GM12878 (cell line): ENCODE measurements around the gene PRKCZ. TPM values are rescaled to one million over a fixed set of nuclear protein-coding genes. Genes with fewer than 3 reads are reported as not detected.

Source experiments
- ATAC-seq: fragments of 200-7000 bp; cut with Tn5 transposase; 3 replicates; pipeline ENCODE4 v1.9.1; 2020; ENCODE audit warnings: mild to moderate bottlenecking, moderate library complexity
- BruUV-seq: library from RNA; stranded (reverse); fragments of 400-500 nt; replicated peaks from 2 replicates; lab custom pipeline; 2021; lab: Mats Ljungman, UMichigan
- CTCF ChIA-PET: fragments of 300-600 bp; sonication (Branson Sonifier 250); formaldehyde crosslinking; extraction: SDS; loops from one replicate; lab custom pipeline; 2021; ENCODE audit warnings: inconsistent platforms; lab: Yijun Ruan, JAX
- POLR2A ChIA-PET: fragments of 350-600 bp; formaldehyde crosslinking; extraction: SDS; loops from one replicate; lab custom pipeline; 2021; ENCODE audit warnings: inconsistent platforms; lab: Charles Lee
- RAD21 ChIA-PET: fragments of 300-600 bp; sonication (Branson Sonifier 250); formaldehyde crosslinking; loops from one replicate; lab custom pipeline; 2023; ENCODE audit warnings: antibody characterized with exemption; ENCODE audit not compliant: unreplicated experiment; lab: Charles Lee
- SMC1A ChIA-PET: fragments of 300-600 bp; sonication (Branson Sonifier 250); formaldehyde crosslinking; loops from one replicate; lab custom pipeline; 2023; ENCODE audit not compliant: unreplicated experiment, uncharacterized antibody; lab: Charles Lee
- DNase-seq: peaks from one replicate; pipeline ENCODE4 v3.0.0-alpha.2; 2011; ENCODE audit warnings: low read depth, low spot score
- FAIRE-seq: peaks from 3 replicates; lab custom pipeline; 2011; peaks lifted over from hg19 to GRCh38; lab: Jason Lieb, UNC
- H2AFZ ChIP-seq: 2 replicates; pipeline ENCODE4 v1.6.0; 2011; ENCODE audit warnings: low read depth, low read length, control low read depth; ENCODE audit not compliant: control insufficient read depth
- H3K27ac ChIP-seq: 2 replicates; pipeline ENCODE4 v1.5.1; 2011; ENCODE audit warnings: control low read depth; ENCODE audit not compliant: control insufficient read depth, insufficient read depth
- H3K27me3 ChIP-seq, 2 experiments: replicated peaks in 1 of 2; 2 replicates each; pipeline versions ENCODE4 v1.6.0 to v1.6.1; 2011; ENCODE audit warnings: low read length in 1 of 2; ENCODE audit not compliant: control insufficient read depth in 2 of 2, insufficient read depth in 2 of 2
- H3K36me3 ChIP-seq, 2 experiments: 2 replicates each; pipeline ENCODE4 v1.5.1; 2011; ENCODE audit warnings: low read length in 1 of 2; ENCODE audit not compliant: control insufficient read depth in 2 of 2, insufficient read depth in 2 of 2
- H3K4me1 ChIP-seq: 2 replicates; pipeline ENCODE4 v1.6.1; 2011; ENCODE audit warnings: mild to moderate bottlenecking, low read length, moderate library complexity, mixed read lengths; ENCODE audit not compliant: control insufficient read depth, insufficient read depth
- H3K4me2 ChIP-seq: 2 replicates; pipeline ENCODE4 v1.6.0; 2011; ENCODE audit warnings: control low read depth; ENCODE audit not compliant: control insufficient read depth, insufficient read depth
- H3K4me3 ChIP-seq: fragments of 200-600 bp; sonication (generic); 2 replicates; pipeline ENCODE4 v1.5.1; 2016
- H3K79me2 ChIP-seq: 2 replicates; pipeline ENCODE4 v1.6.0; 2011; ENCODE audit warnings: low read length; ENCODE audit not compliant: control insufficient read depth, insufficient read depth
- H3K9ac ChIP-seq: 2 replicates; pipeline ENCODE4 v1.8.0; 2011; ENCODE audit warnings: low read length, control low read depth, mixed read lengths; ENCODE audit not compliant: control insufficient read depth, insufficient read depth
- H3K9me3 ChIP-seq: replicated peaks from 3 replicates; pipeline ENCODE4 v1.5.1; 2011; ENCODE audit warnings: mild to moderate bottlenecking, low read length; ENCODE audit not compliant: control insufficient read depth, insufficient read depth
- H4K20me1 ChIP-seq: 2 replicates; pipeline ENCODE4 v1.6.0; 2011; ENCODE audit not compliant: control insufficient read depth, insufficient read depth
- BCL11A ChIP-seq: IDR thresholded peaks from 2 replicates; pipeline ENCODE4 v1.6.1; 2011; ENCODE audit warnings: low read depth, low read length
- BCLAF1 ChIP-seq: fragments of 450-650 bp; IDR thresholded peaks from 2 replicates; pipeline ENCODE4 v1.6.1; 2017; ENCODE audit warnings: antibody characterized with exemption, mild to moderate bottlenecking, moderate library complexity
- HDGF ChIP-seq: fragments of 450-650 bp; IDR thresholded peaks from 2 replicates; pipeline ENCODE4 v1.6.1; 2016; ENCODE audit warnings: antibody characterized with exemption
- HSF1 ChIP-seq: fragments of 150-350 bp; IDR thresholded peaks from 2 replicates; pipeline ENCODE4 v1.6.1; 2014; ENCODE audit warnings: mild to moderate bottlenecking, low read depth, low read length
- IRF3 ChIP-seq: fragments of 450-650 bp; IDR thresholded peaks from 2 replicates; pipeline ENCODE4 v1.6.1; 2014; ENCODE audit warnings: mild to moderate bottlenecking
- MAX ChIP-seq: IDR thresholded peaks from 2 replicates; pipeline ENCODE4 v1.6.1; 2012; ENCODE audit warnings: low read depth, low read length, improper control_type of control experiment
- RCOR1 ChIP-seq: conservative IDR thresholded peaks from 2 replicates; pipeline ENCODE4 v1.6.1; 2012; ENCODE audit warnings: low read depth, low read length, improper control_type of control experiment
- SIN3A ChIP-seq: IDR thresholded peaks from 2 replicates; pipeline ENCODE4 v1.6.1; 2012; ENCODE audit warnings: low read depth, low read length, improper control_type of control experiment
- SP1 ChIP-seq: IDR thresholded peaks from one replicate; pipeline ENCODE4 v1.6.1; 2011; ENCODE audit warnings: low read depth, low read length
- SPI1 ChIP-seq: IDR thresholded peaks from 2 replicates; pipeline ENCODE4 v1.6.1; 2011; ENCODE audit warnings: low read depth, mild to moderate bottlenecking, low read length, moderate library complexity, borderline replicate concordance; ENCODE audit not compliant: insufficient read depth
- TCF12 ChIP-seq: IDR thresholded peaks from 2 replicates; pipeline ENCODE4 v1.6.1; 2011; ENCODE audit warnings: low read depth, mild to moderate bottlenecking, low read length
- ZNF24 ChIP-seq: fragments of 450-650 bp; IDR thresholded peaks from 2 replicates; pipeline ENCODE4 v1.6.1; 2017; ENCODE audit warnings: antibody characterized with exemption, mild to moderate bottlenecking
- WGBS: methylation state at CpG from one replicate; pipeline ENCODE4 v1.1.6; 2016; ENCODE audit warnings: low lambda C conversion rate; ENCODE audit not compliant: insufficient replicate concordance, insufficient coverage; ENCODE audit errors: missing lambda C conversion rate; 5-methylcytosine and 5-hydroxymethylcytosine counted together
- in situ Hi-C: fragments of 300-500 bp; cut with MboI; formaldehyde crosslinking; loops from 9 replicates; pipeline ENCODE4 v1.14.3; 2018; ENCODE audit warnings: mixed read lengths
- intact Hi-C: fragments of 100-400 bp; cut with micrococcal nuclease; formaldehyde crosslinking; loops from one replicate; pipeline ENCODE4 v1.14.2; 2022; ENCODE audit not compliant: unreplicated experiment
- polyA plus RNA-seq, 11 experiments: library from polyadenylated mRNA; depleted of rRNA in 4 of 11; unstranded in 6 of 11; stranded (reverse) in 5 of 11; fragments of >200 nt; fragmentation: Nextera tagmentation in 4 of 11; fragmentation: Illumina TruSeq in 1 of 11; extraction: Ambion mirVana in 4 of 11; extraction: Trizol in 1 of 11; gene quantifications; 1 replicate in 1 of 11; 2 replicates in 10 of 11; pipeline versions ENCODE4 v1.2.1 to v1.2.3, GENCODE V29; 2011 to 2016; ENCODE audit warnings: inconsistent platforms in 2 of 11, missing spikeins in 2 of 11, low read depth in 1 of 11
- total RNA-seq, 4 experiments: library from RNA; depleted of rRNA in 3 of 4; stranded (reverse); fragments of >200 nt in 3 of 4; fragmentation: Illumina TruSeq in 1 of 4; extraction: Trizol in 1 of 4; gene quantifications; 2 replicates each; pipeline versions ENCODE4 v1.2.1 to v1.2.3, GENCODE V29; 2013 to 2021

PRKCZ gene
- total and polyA plus RNA-seq, 10 of the 15 experiments (the other 5 are each of a cell fraction or from before 2014, with no cell fraction given): 0.05 to 1.9 (median 0.64) TPM; not detected in 1

- intact Hi-C loops: no loop called here
- 50% methylated on average over 13 of the region's 13 CpGs for WGBS
- ATAC-seq (no peak), FAIRE-seq (no peak), DNase-seq (no peak)
- Histone ChIP-seq H3K4me3 (no peak overlapping the region), H3K36me3 (no peaks in the 10 kb centered on the region), H4K20me1 (no peaks in the 10 kb centered on the region), H3K27me3 (no peaks in the 10 kb centered on the region; a peak in 1 of 4 replicates), H3K9ac (no peak overlapping the region), H3K4me1 (no peaks in the 10 kb centered on the region), H3K79me2 (no peaks in the 10 kb centered on the region), H2AFZ (no peak overlapping the region), H3K27ac (no peak overlapping the region), H3K4me2 (no peak overlapping the region), H3K9me3 (no peaks in the 10 kb centered on the region)
- ChIA-PET SMC1A (no interaction called here), RAD21 (interaction anchor here (1.0 kb wide), 1 partner anchor 171 kb away, joined by 3 read pairs; no protein-coding TSS in a partner anchor), CTCF (no interaction called here), POLR2A (no interaction called here)
- BruUV-seq: no TSS peak
- TF ChIP-seq SP1 (no peak), TCF12 (no peak), HDGF (no peak), HSF1 (no peak)
- in situ Hi-C loops: no loop called here
Measured at GRCh38 chr1:2210786-2211185, 160.6 kb downstream of the PRKCZ start.

- CTCF ChIA-PET: no interaction called here
- BruUV-seq: no TSS peak
- H2AFZ ChIP-seq: no peak overlapping the region
- DNase-seq (no peak), ATAC-seq (no peak), FAIRE-seq (no peak)
- no peak overlapping the region for H3K27ac ChIP-seq
- RAD21 ChIA-PET: no interaction called here
- in situ Hi-C loops: no loop called here
- 82% methylated on average over 9 of the region's 10 CpGs for WGBS
- no peaks in the 10 kb centered on the region for H3K79me2 ChIP-seq
- H4K20me1 ChIP-seq: no peaks in the 10 kb centered on the region
- no peaks in the 10 kb centered on the region for H3K4me1 ChIP-seq
- H3K36me3 ChIP-seq: no peaks in the 10 kb centered on the region
- H3K4me2 ChIP-seq: no peak overlapping the region
- H3K9me3 ChIP-seq: no peaks in the 10 kb centered on the region
- no peak overlapping the region for H3K9ac ChIP-seq
- POLR2A ChIA-PET: no interaction called here
- intact Hi-C loops: no loop called here
- H3K4me3 ChIP-seq: no peak overlapping the region
- SMC1A ChIA-PET: no interaction called here
- H3K27me3 ChIP-seq: no peaks in the 10 kb centered on the region; a peak in 1 of 4 replicates
- TF ChIP-seq BCLAF1: no peak
- no peak for TF ChIP-seq RCOR1
- TF ChIP-seq SPI1: no peak
- no peak for TF ChIP-seq SIN3A
- TF ChIP-seq ZNF24: no peak
- no peak for TF ChIP-seq MAX
- no peak for TF ChIP-seq BCL11A
- no peak for TF ChIP-seq IRF3
Measured at GRCh38 chr1:2212274-2212531, 162.0 kb downstream of the PRKCZ start.
